ENCODE results near the gene LLGL1.

LLGL1 gene

DNA sequence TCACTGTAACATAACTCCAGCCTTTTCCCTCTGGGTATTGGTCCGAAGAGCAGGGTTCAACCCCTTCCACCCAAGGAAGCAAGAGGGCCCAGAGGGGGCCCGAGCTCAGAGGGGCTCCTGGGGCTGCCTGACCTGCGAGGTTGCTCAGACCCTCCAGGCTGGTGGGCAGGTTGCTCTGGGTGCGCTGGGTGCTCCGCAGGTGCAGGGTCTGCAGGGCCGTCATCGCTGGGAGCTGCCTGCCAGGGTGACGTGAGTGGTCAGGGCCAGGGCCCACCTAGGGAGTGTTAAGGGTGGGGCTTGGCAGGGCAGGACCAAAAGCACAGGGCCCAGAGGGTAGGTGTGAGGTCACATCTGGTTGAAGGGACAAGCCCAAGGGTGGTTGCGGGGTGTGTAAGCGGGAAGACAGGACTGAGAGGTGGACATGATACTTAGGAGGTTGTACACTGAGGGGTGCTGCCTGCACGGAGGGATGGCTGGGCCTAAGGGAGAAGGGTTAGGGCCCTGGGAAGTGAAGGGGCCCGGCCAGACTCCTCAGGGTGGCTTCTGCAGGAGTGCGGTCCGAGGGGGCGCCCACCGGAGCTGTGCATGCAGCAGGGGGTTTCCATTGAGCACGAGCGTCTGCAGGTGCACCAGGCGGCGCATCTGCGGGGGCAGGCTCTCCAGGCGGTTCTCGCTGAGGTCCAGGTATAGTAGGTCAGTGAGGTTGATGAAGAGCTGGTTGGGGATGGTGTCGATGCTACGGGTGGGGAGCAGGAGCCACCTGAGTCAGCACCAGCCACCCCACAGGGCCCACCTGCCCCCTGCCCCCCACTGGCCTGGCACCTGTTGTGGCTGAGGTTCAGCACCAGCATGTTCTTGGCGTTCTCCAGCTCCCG lies 28.7 kb downstream of the LLGL1 start:
- no peak for DNase-seq

DNA sequence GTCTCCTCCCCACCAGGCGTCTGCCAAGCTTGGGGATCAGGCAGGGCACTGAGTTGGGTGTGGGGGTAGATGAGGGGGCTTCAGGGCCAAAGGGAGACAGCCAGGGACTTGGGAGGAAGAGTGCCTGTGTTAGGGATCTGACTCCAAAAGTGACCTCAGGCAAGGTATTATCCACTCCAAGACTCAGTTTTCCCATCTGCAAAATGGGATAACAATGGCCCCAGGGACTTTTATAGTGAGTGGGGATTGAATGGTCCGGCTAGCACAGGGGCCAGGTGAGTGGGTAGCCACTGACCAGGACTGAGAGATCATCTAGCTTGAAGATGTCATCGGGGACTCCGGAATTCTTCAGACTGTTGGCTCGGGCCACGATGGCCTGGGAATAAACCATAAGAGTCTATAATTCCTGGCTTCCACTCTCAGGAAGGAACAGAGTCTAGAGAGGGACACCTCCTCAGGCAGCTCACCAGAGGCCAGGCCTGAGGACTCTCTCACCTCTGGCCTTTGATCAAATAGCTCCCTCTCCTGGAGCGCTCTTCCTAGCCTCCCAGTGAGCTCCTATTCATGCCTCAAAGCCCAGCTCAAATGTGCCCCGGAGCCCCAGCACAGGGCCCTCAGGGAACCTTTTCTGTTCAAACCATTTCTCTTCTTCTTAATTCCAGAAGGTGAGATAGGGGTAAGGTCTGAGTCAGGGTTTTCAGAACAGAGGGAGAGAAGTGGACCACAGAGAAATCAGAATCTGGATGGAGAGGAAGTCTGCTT lies 29.6 kb downstream of the LLGL1 start:
- DNase-seq = no peak

DNA sequence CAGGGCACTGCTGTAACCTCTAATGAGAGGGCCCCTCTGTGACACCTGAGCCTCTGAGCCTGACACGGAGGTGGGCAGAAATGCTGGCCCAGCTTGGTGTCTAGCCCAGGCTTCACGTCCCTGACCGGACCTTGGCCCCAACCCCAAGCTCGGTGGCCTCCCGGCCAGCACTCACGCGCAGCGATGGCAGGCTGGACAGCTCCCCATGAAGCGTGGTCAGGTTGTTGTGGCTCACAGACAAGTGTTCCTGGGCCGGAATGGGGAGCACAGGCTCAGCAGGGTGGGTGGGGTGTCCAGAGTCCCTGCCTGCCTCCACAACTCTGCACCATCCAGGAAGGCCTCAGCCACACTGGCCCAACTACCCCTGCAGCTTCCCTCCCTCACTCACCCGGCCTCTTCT lies 30.9 kb downstream of the LLGL1 start:
- no peak for DNase-seq

DNA sequence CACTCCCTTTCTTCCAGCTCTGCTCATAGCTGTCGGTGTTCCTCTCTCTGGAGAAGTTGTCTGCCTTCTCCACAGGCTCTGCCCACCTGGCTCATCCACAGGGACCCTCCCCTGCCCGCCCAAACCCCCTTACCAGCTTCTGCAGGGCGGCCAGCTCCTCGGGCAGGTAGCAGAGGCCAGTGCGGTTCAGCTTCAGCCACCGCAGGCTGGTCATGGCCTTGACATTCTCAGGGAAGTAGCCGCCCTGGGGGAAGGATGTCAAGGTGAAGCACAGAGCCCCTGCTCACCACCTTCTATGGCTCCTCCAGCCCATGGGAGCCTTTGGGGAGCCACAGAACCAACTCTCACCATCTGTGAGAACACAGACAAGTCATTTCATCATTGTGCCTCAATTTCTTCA lies 31.3 kb downstream of the LLGL1 start:
- no peak for DNase-seq

DNA sequence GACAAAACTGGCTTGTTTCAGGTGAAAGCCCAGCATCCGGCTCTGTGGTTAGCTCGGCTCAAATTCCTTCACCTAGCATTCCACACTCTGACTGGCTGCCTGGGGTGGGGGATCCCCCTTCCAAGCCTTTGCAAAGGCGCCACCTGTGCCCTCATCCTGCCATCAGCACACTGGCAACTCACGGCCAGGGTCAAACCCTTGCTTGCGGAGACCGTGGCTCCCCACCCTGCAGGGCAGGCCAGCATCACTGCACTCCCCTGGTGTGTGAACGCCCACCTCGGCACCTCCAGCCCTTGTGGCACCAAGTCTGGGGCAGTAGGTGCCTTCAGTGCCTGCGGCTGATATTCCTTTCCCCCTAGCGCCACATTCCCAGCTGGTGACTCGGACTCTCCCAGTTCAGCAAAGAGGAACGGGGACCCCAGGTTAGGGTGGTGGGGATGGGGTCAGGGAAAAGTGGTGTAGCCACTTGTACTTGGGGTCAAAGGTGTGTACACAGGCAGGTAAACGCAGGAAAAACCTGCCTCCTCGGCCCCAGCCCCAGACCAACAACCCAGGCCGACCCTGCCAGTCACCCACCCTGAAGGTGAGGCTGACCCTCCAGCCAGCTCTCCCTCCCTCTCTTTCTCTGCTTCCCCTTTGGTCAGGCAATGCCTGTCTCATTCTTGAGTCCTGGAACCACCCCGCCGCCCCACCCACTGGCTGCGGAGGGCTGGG lies 32.0 kb downstream of the LLGL1 start:
- no peak for DNase-seq

DNA sequence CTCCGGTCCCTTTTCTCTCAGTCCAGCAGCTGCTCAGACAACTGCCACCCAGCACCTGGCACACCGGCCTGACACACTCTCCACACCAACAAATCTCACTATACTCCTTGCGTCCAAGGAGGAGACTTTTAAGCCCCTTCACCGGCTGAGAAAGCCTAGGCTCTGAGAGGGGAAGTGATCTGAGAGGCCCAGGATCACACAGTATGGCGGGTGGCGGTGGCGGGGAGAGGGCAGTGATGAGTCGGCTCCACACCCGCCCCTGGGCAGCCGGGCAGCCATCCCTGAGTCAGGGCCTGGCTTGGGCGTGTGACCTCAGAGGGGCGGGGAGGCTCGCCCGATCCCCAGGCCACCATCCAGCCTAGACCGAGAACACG lies 32.5 kb downstream of the LLGL1 start:
- peak in 1 of 2 experiments; percentile 46 for DNase-seq

DNA sequence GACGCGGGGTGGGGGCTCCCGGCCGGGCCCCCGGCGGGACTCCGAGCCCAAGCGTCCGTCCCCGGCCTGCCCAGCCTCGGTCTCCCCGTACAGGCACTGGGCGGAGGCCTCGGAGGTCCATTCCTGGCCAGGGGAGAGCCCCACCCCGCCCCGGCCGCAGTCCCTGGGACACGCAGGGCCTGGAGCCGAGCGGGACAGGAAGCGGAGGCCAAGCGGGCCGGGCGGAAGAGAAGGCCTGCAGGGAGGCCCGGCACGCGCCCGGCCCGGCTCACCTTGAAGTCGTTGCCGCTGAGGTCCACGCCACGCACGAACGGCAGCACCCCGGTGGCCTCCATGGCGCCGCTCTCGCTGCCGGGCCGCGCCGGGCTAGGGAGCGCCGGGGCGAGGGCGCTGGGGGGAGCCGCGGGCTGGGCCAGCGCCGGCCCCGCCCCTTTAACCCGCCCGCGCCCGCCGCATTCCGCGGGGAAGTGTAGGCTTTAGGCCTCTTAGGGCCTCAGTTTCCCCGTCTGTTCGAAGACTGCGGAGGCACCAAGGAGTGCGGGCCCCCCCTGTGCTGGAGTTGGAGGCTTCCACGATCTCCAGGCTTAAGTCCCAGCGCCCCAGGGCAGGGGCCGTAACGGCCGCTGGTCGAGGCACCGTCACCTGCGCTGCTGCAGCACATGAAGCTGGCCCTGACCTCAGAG lies 33.1 kb downstream of the LLGL1 start, which contains the start of gene FLII:
Gene FLII, minus strand, starts transcription at position 383 of the 683 bp plus-strand sequence. Its CDS starts 48 bp downstream, at position 335.
- DNase-seq = no peak

DNA sequence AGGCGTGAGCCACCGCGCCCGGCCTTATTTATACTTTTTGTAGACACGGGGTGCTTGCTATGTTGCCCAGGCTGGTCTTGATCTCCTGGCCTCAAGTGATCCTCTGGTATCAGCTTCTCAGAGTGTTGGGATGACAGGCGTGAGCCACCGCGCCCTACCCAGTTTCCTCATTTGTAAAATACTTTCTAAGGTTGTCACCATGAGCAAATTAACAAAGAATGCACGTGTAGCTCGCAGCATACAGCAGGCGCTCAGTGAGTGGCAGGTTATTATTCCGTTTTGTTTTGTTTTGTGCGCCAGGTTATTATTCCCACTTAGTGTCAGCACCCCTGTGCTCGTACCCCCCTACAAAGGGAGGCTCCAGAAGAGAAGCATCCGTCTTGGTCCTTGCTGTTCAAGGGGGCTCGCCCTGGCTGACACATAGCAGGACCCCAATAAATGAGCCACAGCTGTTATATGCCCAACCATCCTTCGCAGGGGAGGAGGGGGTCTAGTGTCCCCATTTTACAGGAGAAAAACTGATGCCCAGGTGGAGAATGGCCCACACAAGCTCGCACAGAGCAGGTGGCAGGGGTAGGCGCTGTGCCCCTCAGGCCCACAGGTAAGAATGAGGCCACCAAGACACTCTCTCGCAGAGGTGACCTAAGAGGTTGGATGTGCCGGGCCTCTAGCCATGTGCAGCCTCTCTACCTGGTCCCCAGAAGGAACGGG lies 34.3 kb downstream of the LLGL1 start:
- no peak for DNase-seq

DNA sequence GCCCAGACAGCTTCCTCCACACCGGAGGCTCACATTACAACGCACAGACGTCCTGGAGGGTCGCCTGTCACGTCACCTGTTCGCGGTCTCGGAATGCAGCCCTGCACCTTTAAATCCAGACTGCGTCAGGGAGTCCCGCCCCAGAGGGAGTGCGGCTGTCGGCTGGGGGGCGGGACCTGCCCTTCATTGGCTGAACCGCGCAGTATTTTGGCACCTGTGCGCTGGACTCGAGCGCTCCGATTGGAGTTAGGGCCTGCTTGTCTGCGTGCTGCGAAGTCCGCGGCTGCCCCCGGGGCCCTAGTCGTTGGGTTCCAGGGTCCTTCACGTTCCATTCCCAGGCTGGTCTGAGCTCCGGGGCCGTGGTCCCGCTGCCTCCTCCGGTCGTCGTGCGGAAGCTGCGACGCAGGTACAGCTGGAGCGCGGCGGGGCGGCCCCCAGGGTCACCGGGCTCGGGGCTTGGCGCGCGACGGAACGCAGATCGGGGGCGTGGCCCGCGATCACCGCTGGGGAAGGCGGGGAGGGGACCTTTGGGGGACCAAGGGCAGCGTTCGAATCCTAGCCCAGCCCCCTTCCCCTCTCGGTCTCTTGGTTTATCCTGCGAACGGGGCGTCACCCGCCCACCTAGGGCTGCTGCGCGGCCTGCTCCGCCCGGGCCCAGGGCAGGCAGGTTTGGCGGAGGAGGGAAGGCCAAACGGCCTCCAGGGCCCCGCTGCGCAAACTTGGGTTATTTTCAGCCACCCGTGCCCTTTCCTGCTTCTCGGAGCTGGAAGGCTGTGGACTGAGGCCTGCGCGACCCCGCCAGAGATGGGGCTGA lies 35.1 kb downstream of the LLGL1 start, which contains the start of gene MIEF2:
Gene MIEF2, plus strand, starts transcription at position 331 of the 814 bp plus-strand sequence. CDS start 2,059 bp downstream, outside the sequence.
- DNase-seq = peak; percentile 74 to 90

DNA sequence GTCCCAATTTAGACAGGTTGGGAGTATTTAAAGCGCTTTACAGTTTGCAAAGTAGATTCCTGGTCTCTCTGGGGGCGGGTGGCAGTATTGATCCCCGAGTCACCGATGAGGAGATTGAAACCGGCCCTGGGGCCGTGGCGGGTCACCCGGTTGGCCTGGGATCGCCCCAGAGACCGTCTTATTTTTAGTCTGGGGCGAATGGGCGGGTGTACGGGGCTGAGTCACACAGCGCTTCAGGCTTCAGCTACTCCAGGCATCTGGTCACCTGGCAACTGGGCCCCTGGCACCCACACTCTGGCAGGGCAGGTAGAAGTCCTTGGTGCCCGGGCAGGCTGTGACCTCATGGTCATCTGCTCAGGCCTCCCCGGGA lies 35.7 kb downstream of the LLGL1 start:
- no peak for DNase-seq

DNA sequence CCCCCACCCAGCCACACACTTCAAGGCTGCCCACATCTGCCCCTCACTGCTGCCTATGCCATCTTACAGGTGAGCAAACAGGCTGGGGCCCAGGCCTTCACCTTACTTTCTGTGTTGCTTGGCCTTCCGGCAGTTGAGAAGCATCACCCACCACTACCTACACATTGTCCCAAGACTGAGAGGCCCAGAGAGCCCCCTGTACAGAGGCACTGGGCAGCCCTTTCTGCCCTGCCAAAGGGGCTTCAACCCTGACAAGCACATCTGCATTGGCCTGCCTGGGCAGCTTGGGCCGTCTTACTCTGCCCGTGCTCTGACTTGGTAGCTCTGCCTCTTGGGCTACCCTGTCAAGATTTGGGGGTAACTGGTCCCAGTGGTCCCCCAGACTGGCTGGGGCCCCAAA lies 36.2 kb downstream of the LLGL1 start:
- no peak for DNase-seq

DNA sequence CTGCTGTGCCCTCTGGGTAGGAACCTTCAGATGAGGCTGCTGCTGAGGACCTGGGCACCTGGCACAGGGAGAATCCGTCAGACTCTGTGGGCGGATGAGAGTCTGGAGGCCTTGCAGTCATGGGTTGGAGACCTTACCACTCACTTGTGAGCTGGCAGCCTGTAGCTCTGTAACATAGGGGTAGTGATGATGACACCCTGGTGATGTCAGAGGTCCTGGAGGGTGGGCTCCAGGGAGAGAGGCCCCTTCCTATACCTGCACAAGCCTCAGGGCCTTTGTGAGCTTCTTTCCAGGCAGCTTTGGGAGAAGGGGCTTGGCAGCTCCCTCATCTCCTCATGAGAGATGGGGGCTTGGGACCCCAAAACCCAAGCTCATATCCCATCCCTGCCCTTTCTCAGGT lies 36.7 kb downstream of the LLGL1 start:
- DNase-seq = no peak

DNA sequence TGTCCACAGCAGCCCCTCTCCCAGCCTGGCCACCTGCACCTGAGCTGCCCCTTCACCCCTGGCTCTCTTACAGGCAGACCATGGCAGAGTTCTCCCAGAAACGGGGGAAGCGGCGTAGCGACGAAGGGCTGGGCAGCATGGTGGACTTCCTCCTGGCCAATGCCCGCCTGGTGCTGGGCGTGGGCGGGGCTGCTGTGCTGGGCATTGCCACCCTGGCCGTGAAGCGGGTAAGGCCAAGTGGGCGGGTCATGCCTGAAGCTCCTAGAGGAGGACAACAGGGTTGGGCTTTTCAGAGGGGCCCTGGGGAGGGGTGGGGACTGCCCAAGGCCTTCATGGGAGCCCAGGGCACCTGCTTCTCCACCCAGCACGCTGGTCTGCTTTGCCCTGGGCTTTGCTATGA lies 37.2 kb downstream of the LLGL1 start:
- no peak for DNase-seq

DNA sequence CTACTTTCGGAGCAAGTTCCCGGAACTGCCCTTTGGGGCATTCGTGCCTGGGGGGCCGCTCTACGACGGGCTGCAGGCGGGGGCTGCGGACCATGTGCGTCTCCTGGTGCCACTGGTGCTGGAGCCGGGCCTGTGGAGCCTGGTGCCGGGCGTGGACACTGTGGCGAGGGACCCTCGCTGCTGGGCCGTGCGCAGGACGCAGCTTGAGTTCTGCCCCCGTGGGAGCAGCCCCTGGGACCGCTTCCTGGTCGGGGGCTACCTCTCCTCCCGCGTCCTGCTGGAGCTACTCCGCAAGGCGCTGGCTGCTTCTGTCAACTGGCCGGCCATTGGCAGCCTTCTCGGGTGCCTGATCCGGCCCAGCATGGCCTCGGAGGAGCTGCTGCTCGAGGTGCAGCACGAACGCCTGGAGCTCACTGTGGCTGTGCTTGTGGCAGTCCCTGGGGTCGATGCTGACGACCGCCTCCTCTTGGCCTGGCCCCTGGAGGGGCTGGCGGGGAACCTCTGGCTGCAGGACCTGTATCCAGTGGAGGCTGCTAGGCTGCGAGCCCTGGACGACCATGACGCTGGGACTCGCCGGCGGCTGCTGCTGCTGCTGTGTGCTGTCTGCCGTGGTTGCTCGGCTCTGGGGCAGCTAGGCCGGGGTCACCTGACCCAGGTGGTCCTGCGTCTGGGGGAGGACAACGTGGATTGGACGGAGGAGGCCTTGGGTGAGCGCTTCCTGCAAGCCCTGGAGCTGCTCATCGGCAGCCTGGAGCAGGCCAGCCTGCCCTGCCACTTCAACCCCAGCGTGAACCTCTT lies 38.6 kb downstream of the LLGL1 start:
- DNase-seq = no peak

DNA sequence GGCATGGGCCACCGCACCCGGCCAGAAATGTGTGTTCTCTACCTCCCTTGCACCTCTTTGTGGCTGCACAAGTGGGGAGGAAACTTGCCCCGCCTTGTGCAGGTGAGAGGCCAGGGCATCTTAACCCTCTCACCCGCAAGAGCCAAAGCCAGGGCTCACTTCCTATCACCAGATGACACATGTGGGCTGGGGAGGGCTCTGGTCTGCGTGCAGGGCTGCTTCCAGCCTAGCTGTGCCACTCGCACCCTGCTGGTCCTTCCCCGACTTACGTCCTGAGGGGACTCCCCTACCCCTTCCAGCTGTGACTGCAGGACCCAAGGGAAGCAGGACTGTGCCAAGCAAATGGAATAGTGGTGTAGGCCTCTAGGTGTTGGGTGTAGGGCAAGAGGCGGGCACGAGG lies 41.9 kb downstream of the LLGL1 start:
- DNase-seq = no peak

DNA sequence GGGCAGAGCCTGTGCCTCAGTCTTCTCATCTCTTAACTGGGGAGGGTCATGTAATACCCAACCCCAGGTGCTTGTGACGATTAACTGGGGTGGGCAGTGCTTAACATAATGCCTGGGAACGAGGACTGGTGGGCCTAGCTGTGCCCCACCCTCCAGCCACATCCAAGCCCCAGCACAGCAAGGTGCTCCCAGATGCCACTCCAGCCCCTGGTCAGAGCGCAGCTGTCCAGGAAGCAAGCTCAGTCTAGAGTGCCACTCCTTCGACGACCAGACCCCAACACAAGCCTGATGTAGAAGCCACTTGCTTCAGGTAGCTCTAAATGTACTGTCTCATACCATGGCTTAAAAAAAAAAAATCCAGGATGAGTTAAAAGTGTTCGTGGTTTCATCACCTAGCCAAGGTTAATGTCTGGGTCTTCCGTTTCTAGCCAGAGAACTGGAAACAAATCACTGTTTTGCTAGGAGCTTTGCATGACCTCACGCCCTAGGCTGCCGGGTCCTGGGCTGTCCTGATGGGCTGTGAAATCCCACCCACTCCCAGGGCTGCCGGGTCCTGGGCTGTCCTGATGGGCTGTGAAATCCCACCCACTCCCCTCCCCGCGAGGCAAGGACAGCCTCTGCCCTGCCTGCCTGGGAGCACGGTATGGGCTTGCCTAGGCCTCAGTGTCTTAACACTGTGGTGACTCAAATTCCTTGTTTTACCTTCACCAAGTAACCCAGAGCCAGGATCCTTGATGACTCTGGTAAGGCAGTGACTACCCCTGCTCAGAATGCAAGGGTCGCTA lies 42.7 kb downstream of the LLGL1 start:
- no peak for DNase-seq

DNA sequence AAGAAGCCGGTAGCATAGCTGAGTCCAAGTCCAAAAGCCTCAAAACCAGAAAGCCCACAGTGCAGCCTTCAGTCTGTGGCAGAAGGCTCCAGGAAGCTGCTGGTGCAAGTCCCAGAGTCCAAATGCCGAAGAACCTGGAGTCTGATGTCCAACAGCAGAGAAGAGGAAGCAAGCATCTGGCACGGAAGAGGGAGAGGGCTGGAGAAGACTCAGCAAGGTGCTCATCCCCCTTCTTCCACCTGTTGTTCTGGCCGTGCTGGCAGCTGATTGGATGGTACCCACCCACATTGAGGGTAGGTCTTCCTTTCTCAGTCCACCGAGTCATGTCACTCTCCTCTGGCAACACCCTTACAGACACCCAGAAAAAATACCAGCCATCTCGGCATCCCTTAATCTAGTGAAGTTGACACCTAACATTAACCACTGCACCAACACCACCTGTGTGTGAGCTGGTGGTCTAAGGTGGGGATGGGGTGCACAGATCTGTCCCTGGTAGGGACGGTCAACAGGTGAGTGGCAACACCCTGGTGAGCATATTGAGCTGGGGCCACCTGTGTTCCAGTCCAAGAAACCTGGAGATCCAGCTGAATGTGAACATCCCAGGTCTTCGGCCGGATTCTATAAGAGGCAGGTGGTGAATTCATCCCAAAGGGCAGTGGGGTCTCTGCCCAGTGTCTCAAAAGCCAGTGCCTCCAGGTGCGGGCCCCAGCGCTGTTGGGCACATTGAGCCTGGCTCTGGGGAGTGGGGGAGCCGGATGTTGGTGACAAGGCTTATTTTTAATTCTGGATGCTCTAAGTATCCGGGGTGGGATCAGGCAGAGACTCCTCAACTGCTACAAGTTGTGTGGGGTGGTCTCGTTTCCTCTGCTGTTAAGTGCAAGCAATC lies 44.9 kb downstream of the LLGL1 start:
- DNase-seq = no peak

DNA sequence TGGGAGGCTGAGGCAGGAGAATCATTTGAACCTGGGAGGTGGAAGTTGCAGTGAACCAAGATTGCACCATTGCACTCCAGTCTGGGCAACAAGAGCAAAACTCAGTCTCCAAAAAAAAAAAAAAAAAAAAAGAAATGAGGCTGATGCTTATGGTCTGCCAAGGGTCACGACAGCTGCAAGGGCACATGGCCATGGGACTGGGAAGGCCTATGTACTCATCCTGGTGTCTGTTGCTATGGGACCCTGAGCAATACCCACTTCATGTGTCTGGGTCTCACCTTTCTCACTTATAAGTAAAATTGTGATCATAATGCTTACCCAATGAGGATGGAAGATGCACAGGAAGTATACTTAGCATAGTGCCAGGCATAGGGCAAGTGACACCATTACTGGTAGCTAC lies 51.6 kb downstream of the LLGL1 start:
- no peak for DNase-seq

Data from NCI-H524 (cell line).